HepG2 (cell line): Measurements from ENCODE around the gene RTCA. TPM values are rescaled to one million over a fixed set of nuclear protein-coding genes. Genes with fewer than 3 reads are reported as not detected.

Experiments
- ARNTL ChIP-seq: sonication (generic); formaldehyde crosslinking; IDR thresholded peaks from 2 replicates; pipeline ENCODE4 v1.4.0; 2020; ENCODE audit warnings: mild to moderate bottlenecking, missing genetic modification reagents
- CCDC6 ChIP-seq: sonication (generic); formaldehyde crosslinking; IDR thresholded peaks from 2 replicates; pipeline ENCODE4 v1.8.1; 2022; ENCODE audit warnings: mild to moderate bottlenecking, missing genetic modification reagents, moderate library complexity
- HIVEP1 ChIP-seq: sonication (generic); formaldehyde crosslinking; IDR thresholded peaks from 2 replicates; pipeline ENCODE4 v1.4.0; 2020; ENCODE audit warnings: mild to moderate bottlenecking, missing genetic modification reagents
- JUNB ChIP-seq: sonication (generic); formaldehyde crosslinking; IDR thresholded peaks from 2 replicates; pipeline ENCODE4 v1.8.0; 2022; ENCODE audit warnings: missing genetic modification reagents, mild to moderate bottlenecking, borderline replicate concordance
- PRMT3 ChIP-seq: sonication (generic); formaldehyde crosslinking; IDR thresholded peaks from 2 replicates; pipeline ENCODE4 v1.8.1; 2022; ENCODE audit warnings: low read depth, mild to moderate bottlenecking, moderate library complexity, missing genetic modification reagents, borderline replicate concordance
- SRSF1 ChIP-seq: fragments of 200-400 bp; formaldehyde crosslinking; optimal IDR thresholded peaks from 2 replicates; pipeline ENCODE3; 2017; ENCODE audit warnings: mild to moderate bottlenecking, low read depth, low read length, moderate library complexity
- TP53 ChIP-seq: sonication (generic); formaldehyde crosslinking; conservative IDR thresholded peaks from 2 replicates; pipeline ENCODE4 v1.4.0; 2020; ENCODE audit warnings: missing genetic modification reagents
- ZKSCAN8 ChIP-seq: IDR thresholded peaks from 2 replicates; pipeline ENCODE4 v1.6.1; 2016; ENCODE audit warnings: borderline replicate concordance, missing genetic modification reagents, missing compliant biosample characterization
- ZMYM3 ChIP-seq: sonication (generic); formaldehyde crosslinking; IDR thresholded peaks from 2 replicates; pipeline ENCODE4 v1.5.1; 2020; ENCODE audit warnings: mild to moderate bottlenecking, missing genetic modification reagents
- ZNF138 ChIP-seq: sonication (generic); formaldehyde crosslinking; IDR thresholded peaks from 2 replicates; pipeline ENCODE4 v1.5.0; 2020; ENCODE audit warnings: mild to moderate bottlenecking, low read depth, missing genetic modification reagents
- ZNF232 ChIP-seq: sonication (generic); formaldehyde crosslinking; IDR thresholded peaks from 2 replicates; pipeline ENCODE4 v1.4.0; 2020; ENCODE audit warnings: missing genetic modification reagents, borderline replicate concordance
- ZNF292 ChIP-seq: sonication (generic); formaldehyde crosslinking; IDR thresholded peaks from 2 replicates; pipeline ENCODE4 v1.8.1; 2022; ENCODE audit warnings: mild to moderate bottlenecking, low read depth, missing genetic modification reagents, borderline replicate concordance
- ZNF3 ChIP-seq: IDR thresholded peaks from 2 replicates; pipeline ENCODE4 v1.7.0; 2017; ENCODE audit warnings: inconsistent platforms
- ZNF510 ChIP-seq: sonication (generic); formaldehyde crosslinking; IDR thresholded peaks from 2 replicates; pipeline ENCODE4 v1.4.0; 2020; ENCODE audit warnings: low read depth, mild to moderate bottlenecking, missing genetic modification reagents
- ZNF709 ChIP-seq: sonication (generic); formaldehyde crosslinking; IDR thresholded peaks from 2 replicates; pipeline ENCODE4 v1.5.0; 2020; ENCODE audit warnings: mild to moderate bottlenecking, missing genetic modification reagents
- polyA plus RNA-seq, 8 experiments: library from polyadenylated mRNA; depleted of rRNA in 3 of 8; stranded (reverse) in 7 of 8; unstranded in 1 of 8; fragments of >200 nt; fragmentation: Illumina TruSeq in 4 of 8; extraction: Trizol in 4 of 8; gene quantifications; 2 replicates each; pipeline versions ENCODE4 v1.2.1 to v1.2.3, GENCODE V29; 2011 to 2016; ENCODE audit warnings: low read depth in 4 of 8, missing spikeins in 1 of 8, mixed read lengths in 1 of 8; ENCODE audit not compliant: insufficient read depth in 1 of 8
- total RNA-seq, 5 experiments: library from RNA; depleted of rRNA; stranded (reverse); fragments of >200 nt; fragmentation: Illumina TruSeq; extraction: Trizol; gene quantifications; 2 replicates each; pipeline ENCODE4 v1.2.3, GENCODE V29; 2016; ENCODE audit warnings: low read depth in 1 of 5
- TF ChIP-seq, protein P1 (sequence below): sonication (generic); formaldehyde crosslinking; IDR thresholded peaks from 2 replicates; pipeline ENCODE4 v1.8.0; 2022; ENCODE audit warnings: mild to moderate bottlenecking, missing genetic modification reagents
- TF ChIP-seq, protein P2 (sequence below), 2 experiments: sonication (generic) in 1 of 2; formaldehyde crosslinking in 1 of 2; IDR thresholded peaks; 2 replicates each; pipeline versions ENCODE4 v1.6.1 to v1.9.0; 2014 to 2022; ENCODE audit warnings: antibody characterized with exemption in 1 of 2, borderline replicate concordance in 1 of 2, inconsistent platforms in 1 of 2, low read depth in 1 of 2, missing genetic modification reagents in 1 of 2
- TF ChIP-seq, protein P3 (sequence below): sonication (generic); formaldehyde crosslinking; IDR thresholded peaks from 2 replicates; pipeline ENCODE4 v1.4.0; 2020; ENCODE audit warnings: missing genetic modification reagents, mild to moderate bottlenecking, borderline replicate concordance

The RTCA gene
- total and polyA plus RNA-seq, 2 of the 13 experiments (the other 11 are each of a cell fraction or from before 2014, with no cell fraction given), result 22.7 to 31.0 TPM

DNA sequence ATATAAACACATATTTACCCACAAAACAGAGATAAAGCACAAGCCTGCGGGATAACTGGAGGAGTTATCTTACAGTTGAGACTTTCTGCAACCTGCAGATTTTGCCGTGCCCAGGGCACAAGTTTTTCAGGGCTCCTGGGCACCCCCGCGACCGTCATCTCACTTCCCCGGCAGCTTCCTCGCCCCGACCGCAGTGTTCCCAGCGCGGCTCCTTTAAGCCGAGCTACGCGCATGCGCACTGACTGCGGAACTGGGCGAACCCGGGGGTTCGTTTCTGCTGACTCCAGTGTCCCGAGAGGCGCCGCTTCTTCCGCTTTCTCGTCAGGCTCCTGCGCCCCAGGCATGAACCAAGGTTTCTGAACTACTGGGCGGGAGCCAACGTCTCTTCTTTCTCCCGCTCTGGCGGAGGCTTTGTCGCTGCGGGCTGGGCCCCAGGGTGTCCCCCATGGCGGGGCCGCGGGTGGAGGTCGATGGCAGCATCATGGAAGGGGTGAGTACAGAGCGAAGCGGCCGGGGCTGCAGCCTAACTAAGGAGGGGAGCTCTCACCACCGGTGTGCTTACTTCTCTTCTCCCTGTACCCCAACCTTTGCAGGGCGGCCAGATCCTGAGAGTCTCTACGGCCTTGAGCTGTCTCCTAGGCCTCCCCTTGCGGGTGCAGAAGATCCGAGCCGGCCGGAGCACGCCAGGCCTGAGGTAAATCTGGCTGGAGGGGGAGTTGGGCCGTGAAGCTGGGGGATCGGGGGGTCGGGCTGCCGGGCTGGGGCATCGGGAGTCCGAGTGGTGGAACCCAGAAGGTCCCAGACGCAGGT is at the start of gene RTCA (continued):
- TF ChIP-seq JUNB, result no peak
- TF ChIP-seq, protein P1, sequence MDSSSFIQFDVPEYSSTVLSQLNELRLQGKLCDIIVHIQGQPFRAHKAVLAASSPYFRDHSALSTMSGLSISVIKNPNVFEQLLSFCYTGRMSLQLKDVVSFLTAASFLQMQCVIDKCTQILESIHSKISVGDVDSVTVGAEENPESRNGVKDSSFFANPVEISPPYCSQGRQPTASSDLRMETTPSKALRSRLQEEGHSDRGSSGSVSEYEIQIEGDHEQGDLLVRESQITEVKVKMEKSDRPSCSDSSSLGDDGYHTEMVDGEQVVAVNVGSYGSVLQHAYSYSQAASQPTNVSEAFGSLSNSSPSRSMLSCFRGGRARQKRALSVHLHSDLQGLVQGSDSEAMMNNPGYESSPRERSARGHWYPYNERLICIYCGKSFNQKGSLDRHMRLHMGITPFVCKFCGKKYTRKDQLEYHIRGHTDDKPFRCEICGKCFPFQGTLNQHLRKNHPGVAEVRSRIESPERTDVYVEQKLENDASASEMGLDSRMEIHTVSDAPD (CRISPR knock-in tag), result no peak
- TF ChIP-seq, protein P2, sequence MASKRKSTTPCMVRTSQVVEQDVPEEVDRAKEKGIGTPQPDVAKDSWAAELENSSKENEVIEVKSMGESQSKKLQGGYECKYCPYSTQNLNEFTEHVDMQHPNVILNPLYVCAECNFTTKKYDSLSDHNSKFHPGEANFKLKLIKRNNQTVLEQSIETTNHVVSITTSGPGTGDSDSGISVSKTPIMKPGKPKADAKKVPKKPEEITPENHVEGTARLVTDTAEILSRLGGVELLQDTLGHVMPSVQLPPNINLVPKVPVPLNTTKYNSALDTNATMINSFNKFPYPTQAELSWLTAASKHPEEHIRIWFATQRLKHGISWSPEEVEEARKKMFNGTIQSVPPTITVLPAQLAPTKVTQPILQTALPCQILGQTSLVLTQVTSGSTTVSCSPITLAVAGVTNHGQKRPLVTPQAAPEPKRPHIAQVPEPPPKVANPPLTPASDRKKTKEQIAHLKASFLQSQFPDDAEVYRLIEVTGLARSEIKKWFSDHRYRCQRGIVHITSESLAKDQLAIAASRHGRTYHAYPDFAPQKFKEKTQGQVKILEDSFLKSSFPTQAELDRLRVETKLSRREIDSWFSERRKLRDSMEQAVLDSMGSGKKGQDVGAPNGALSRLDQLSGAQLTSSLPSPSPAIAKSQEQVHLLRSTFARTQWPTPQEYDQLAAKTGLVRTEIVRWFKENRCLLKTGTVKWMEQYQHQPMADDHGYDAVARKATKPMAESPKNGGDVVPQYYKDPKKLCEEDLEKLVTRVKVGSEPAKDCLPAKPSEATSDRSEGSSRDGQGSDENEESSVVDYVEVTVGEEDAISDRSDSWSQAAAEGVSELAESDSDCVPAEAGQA (IDR thresholded peaks at IDR 0.05; ENCODE audit: low read depth), result no peak
- TF ChIP-seq, protein P2 (CRISPR knock-in tag; IDR thresholded peaks at IDR 0.05; ENCODE audit: borderline replicate concordance), result no peak
- no peak for TF ChIP-seq ARNTL
- 0 out of 2 replicates have a peak, but pooled peaks have one; percentile 26 for TF ChIP-seq ZNF292 (CRISPR knock-in tag)
- peak; percentile 72 for TF ChIP-seq CCDC6 (CRISPR knock-in tag)
- 0 out of 2 replicates have a peak, but pooled peaks have one; percentile 75 for TF ChIP-seq ZNF232 (CRISPR knock-in tag)
- TF ChIP-seq ZKSCAN8 (CRISPR knock-in tag), result no peak
- no peak for TF ChIP-seq ZNF510
- no peak for TF ChIP-seq PRMT3 (CRISPR knock-in tag)
- TF ChIP-seq ZMYM3 (CRISPR knock-in tag), result no peak
- TF ChIP-seq ZNF709 (CRISPR knock-in tag), result peak; percentile 62; the same call in 1 of the 2 replicates
- peak; percentile 48; the same call in 1 of the 2 replicates for TF ChIP-seq HIVEP1 (CRISPR knock-in tag)
- TF ChIP-seq SRSF1, result no peak
- TF ChIP-seq, protein P3, sequence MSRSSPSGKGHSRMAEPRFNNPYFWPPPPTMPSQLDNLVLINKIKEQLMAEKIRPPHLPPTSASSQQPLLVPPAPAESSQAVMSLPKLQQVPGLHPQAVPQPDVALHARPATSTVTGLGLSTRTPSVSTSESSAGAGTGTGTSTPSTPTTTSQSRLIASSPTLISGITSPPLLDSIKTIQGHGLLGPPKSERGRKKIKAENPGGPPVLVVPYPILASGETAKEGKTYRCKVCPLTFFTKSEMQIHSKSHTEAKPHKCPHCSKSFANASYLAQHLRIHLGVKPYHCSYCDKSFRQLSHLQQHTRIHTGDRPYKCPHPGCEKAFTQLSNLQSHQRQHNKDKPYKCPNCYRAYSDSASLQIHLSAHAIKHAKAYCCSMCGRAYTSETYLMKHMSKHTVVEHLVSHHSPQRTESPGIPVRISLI, result no peak
- no peak for TF ChIP-seq TP53
- TF ChIP-seq ZNF138 (CRISPR knock-in tag), result no peak
- no peak for TF ChIP-seq ZNF3 (CRISPR knock-in tag)
